Measurements from ENCODE around the gene ZDHHC5. TPM values are rescaled to one million over a fixed set of nuclear protein-coding genes. Genes with fewer than 3 reads are reported as not detected.
"Not testable (repeated sequence)": the region's sequence is repeated elsewhere in the genome, so short reads cannot be mapped to it uniquely, and the experiment has no call there.

Gene ZDHHC5
- total and polyA plus RNA-seq, 2 donors from 2014 or later = 28.3 to 90.2 TPM

DNA sequence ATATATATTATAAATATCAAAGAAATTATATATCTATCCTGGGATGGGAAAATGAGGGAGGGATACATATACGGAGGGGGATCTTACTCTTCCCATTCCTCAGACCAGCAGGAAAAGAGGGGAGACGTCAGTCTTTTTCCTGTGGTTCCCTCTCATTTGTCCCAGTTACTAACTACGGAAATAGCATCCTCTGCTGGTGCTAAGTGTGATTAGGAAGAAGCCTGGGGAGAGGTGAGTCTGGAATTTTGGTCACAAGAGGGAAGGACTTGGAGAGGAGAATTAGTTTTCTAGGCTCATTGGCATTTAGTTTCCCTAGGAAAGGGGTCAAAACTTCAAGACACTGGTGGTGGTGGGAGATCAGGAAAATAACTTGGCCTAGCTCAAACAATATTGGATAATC lies 32.5 kb downstream of the ZDHHC5 start:
- intact Hi-C loops (cut with DNase I) = no loop called here
- H3K9ac ChIP-seq (ENCODE audit: low read length in 3 of 3) = no peak overlapping the region
- DNase-seq (no peak), FAIRE-seq (no peak)
- no peaks in the 10 kb centered on the region for H3K4me1 ChIP-seq (ENCODE audit: control insufficient read depth in 2 of 3, insufficient read depth in 2 of 3, low read depth in 1 of 3, low read length in 3 of 3)
- no peak overlapping the region for H3K27ac ChIP-seq (ENCODE audit: low read depth in 2 of 2, low read length in 2 of 2)
- TF ChIP-seq, protein P1, sequence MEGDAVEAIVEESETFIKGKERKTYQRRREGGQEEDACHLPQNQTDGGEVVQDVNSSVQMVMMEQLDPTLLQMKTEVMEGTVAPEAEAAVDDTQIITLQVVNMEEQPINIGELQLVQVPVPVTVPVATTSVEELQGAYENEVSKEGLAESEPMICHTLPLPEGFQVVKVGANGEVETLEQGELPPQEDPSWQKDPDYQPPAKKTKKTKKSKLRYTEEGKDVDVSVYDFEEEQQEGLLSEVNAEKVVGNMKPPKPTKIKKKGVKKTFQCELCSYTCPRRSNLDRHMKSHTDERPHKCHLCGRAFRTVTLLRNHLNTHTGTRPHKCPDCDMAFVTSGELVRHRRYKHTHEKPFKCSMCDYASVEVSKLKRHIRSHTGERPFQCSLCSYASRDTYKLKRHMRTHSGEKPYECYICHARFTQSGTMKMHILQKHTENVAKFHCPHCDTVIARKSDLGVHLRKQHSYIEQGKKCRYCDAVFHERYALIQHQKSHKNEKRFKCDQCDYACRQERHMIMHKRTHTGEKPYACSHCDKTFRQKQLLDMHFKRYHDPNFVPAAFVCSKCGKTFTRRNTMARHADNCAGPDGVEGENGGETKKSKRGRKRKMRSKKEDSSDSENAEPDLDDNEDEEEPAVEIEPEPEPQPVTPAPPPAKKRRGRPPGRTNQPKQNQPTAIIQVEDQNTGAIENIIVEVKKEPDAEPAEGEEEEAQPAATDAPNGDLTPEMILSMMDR (IDR thresholded peaks at IDR 0.05; ENCODE audit: borderline replicate concordance, extremely low read depth, insufficient read depth) = no peak
- H3K36me3 ChIP-seq (ENCODE audit: control insufficient read depth in 2 of 3, insufficient read depth in 3 of 3, low read length in 3 of 3) = peaks cover 3 to 57% (median 41%) of the 10 kb centered on the region in 3 donors
- H3K27me3 ChIP-seq (ENCODE audit: control insufficient read depth, insufficient read depth, low read length) = no peaks in the 10 kb centered on the region
- H3K9me3 ChIP-seq (ENCODE audit: control insufficient read depth in 2 of 3, insufficient read depth in 1 of 3, low read length in 3 of 3) = no peaks in the 10 kb centered on the region
- no peak overlapping the region for H3K4me3 ChIP-seq (ENCODE audit: low read length in 3 of 3)

DNA sequence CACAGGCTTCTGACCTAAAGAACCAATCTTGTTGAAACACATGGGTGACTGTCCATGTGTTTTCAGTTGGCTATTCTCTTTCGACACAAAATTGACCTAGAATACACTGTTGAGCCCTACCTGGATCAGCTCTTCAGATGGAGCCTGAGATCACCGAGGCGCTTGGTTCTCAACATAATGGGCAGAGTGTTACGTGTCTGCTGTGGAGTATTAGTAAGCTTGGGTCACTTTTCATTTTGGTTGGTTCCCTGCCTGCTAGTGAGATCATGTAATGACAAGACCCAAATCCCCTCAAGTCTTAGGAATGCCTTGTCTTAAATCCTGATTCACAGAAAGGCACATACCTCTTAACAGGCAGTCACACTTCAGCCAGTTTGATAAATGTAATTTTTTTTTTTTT lies 35.4 kb downstream of the ZDHHC5 start:
- Histone ChIP-seq H3K4me1 (ENCODE audit: control insufficient read depth in 2 of 3, insufficient read depth in 2 of 3, low read depth in 1 of 3, low read length in 3 of 3) (no peaks in the 10 kb centered on the region), H3K9ac (ENCODE audit: low read length in 3 of 3) (no peak overlapping the region), H3K4me3 (ENCODE audit: low read length in 3 of 3) (no peak overlapping the region), H3K9me3 (ENCODE audit: control insufficient read depth in 2 of 3, insufficient read depth in 1 of 3, low read length in 3 of 3) (no peaks in the 10 kb centered on the region), H3K36me3 (ENCODE audit: control insufficient read depth in 2 of 3, insufficient read depth in 3 of 3, low read length in 3 of 3) (peaks cover 0 to 38% (median 23%) of the 10 kb centered on the region in 3 donors), H3K27me3 (ENCODE audit: control insufficient read depth, insufficient read depth, low read length) (no peaks in the 10 kb centered on the region), H3K27ac (ENCODE audit: low read depth in 2 of 2, low read length in 2 of 2) (no peak overlapping the region)
- FAIRE-seq = no peak
- DNase-seq = no peak
- TF ChIP-seq, protein P1 (IDR thresholded peaks at IDR 0.05; ENCODE audit: borderline replicate concordance, extremely low read depth, insufficient read depth) = no peak
- intact Hi-C loops (cut with DNase I) = no loop called here

DNA sequence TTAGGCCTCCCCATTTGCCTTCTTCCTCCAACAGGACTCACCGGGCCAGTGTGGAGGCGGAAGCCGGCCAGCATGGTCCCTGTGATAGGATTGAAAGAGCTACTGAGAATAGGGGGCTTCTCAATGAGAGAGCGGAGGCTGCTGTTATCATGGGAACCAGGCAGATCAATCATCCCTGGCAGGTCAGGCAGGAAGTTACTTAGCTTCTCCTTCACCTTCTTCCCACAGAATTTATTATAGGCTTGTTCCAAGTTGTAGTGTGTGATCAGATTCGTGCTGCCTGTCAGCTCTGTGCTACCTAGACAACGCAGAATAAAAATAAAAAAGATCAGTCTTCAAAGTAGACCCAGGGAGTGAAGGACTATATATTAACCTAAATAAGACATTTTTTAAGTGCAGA lies 37.0 kb downstream of the ZDHHC5 start:
- no peaks in the 10 kb centered on the region for H3K27me3 ChIP-seq (ENCODE audit: control insufficient read depth, insufficient read depth, low read length)
- intact Hi-C loops (cut with DNase I) = no loop called here
- no peak overlapping the region for H3K27ac ChIP-seq (ENCODE audit: low read depth in 2 of 2, low read length in 2 of 2)
- no peaks in the 10 kb centered on the region for H3K9me3 ChIP-seq (ENCODE audit: control insufficient read depth in 2 of 3, insufficient read depth in 1 of 3, low read length in 3 of 3)
- TF ChIP-seq, protein P1 (IDR thresholded peaks at IDR 0.05; ENCODE audit: borderline replicate concordance, extremely low read depth, insufficient read depth) = no peak
- H3K36me3 ChIP-seq (ENCODE audit: control insufficient read depth in 2 of 3, insufficient read depth in 3 of 3, low read length in 3 of 3) = peaks cover 0 to 22% (median 9%) of the 10 kb centered on the region in 3 donors
- H3K4me3 ChIP-seq (ENCODE audit: low read length in 3 of 3) = no peak overlapping the region
- no peak overlapping the region for H3K9ac ChIP-seq (ENCODE audit: low read length in 3 of 3)
- DNase-seq (no peak), FAIRE-seq (no peak)
- no peaks in the 10 kb centered on the region for H3K4me1 ChIP-seq (ENCODE audit: control insufficient read depth in 2 of 3, insufficient read depth in 2 of 3, low read depth in 1 of 3, low read length in 3 of 3)

DNA sequence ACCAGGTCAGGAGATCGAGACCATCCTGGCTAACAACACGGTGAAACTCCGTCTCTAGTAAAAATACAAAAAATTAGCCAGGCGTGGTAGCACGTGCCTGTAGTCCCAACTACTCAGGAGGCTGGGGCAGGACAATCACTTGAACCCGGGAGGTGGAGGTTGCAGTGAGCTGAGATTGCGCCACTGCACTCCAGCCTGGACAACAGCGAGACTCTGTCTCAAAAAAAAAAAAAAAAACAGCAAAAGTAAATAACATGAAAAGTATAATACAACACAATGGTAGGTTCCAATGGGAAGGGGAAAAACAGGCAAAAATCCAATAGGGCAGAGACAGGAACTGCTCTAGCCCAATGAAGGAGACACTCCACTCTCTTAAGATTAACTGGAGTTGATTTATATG lies 37.5 kb downstream of the ZDHHC5 start:
- FAIRE-seq; DNase-seq; H3K27ac ChIP-seq (ENCODE audit: low read depth in 2 of 2, low read length in 2 of 2); intact Hi-C loops (cut with DNase I); H3K4me3 ChIP-seq (ENCODE audit: low read length in 3 of 3); H3K9ac ChIP-seq (ENCODE audit: low read length in 3 of 3); H3K4me1 ChIP-seq (ENCODE audit: control insufficient read depth in 2 of 3, insufficient read depth in 2 of 3, low read depth in 1 of 3, low read length in 3 of 3); H3K27me3 ChIP-seq (ENCODE audit: control insufficient read depth, insufficient read depth, low read length); H3K9me3 ChIP-seq (ENCODE audit: control insufficient read depth in 2 of 3, insufficient read depth in 1 of 3, low read length in 3 of 3): not testable (repeated sequence)
- H3K36me3 ChIP-seq (ENCODE audit: control insufficient read depth in 2 of 3, insufficient read depth in 3 of 3, low read length in 3 of 3) = peaks cover 0 to 19% (median 9%) of the 10 kb centered on the region in 3 donors

Measured in kidney (tissue), 14 donors.